ENCODE results near the gene PTF1A.

PTF1A gene

DNA sequence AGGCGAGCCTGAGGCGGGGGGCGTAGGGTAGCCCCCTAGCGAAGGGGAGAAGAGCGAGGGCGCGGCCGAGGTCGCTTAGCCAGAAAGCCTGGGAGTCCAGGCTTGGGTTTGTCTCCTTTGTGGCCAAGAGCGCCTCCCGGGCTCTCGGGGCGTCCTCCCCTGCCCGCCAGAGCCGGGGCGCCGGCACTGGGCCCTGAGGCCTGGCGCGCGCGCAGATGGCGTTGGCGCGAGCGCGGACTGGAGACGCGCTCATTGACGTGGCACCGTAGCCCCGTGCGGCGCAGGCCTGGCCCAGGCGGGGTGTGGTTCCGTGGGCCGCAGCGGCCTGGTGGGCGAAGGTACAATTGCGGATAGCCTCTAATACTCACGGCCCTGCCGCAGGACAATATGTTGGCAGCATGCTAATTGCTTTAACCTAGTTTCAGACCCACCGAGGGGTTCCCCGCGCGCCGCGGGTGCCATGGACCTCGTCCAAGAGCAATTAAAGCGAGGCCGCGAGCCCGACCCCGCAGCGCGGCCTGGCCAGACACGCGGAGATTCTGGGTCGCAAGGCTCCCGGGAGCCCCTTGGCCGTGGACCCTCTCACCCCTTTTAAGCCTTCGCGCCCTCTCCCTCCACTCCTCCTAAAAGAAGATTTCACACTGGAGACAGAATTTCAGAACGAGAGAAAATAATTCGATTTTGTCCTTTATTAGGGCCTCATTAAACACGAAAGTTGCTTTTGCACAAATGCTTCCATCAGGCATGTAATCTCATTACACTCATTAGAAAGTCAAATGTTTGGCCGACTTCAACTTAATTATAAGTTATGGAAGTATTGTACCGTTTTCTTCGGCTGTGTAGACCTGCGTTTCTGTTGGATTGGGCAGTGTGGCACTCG, 3.1 kb downstream of the PTF1A start:
- Mint-ChIP-seq H3K4me3 (peak overlapping the region; percentile 63), H3K36me3 (ENCODE audit: low read depth) (no peaks in the 10 kb centered on the region), H3K9me3 (no peaks in the 10 kb centered on the region), H3K27ac (no peak overlapping the region), H3K4me1 (peaks cover 9% of the 10 kb centered on the region), H3K27me3 (ENCODE audit: low read depth, poor library complexity) (peaks cover 98% of the 10 kb centered on the region)
- DNase-seq, result no peak
- TF ChIP-seq, protein P1, sequence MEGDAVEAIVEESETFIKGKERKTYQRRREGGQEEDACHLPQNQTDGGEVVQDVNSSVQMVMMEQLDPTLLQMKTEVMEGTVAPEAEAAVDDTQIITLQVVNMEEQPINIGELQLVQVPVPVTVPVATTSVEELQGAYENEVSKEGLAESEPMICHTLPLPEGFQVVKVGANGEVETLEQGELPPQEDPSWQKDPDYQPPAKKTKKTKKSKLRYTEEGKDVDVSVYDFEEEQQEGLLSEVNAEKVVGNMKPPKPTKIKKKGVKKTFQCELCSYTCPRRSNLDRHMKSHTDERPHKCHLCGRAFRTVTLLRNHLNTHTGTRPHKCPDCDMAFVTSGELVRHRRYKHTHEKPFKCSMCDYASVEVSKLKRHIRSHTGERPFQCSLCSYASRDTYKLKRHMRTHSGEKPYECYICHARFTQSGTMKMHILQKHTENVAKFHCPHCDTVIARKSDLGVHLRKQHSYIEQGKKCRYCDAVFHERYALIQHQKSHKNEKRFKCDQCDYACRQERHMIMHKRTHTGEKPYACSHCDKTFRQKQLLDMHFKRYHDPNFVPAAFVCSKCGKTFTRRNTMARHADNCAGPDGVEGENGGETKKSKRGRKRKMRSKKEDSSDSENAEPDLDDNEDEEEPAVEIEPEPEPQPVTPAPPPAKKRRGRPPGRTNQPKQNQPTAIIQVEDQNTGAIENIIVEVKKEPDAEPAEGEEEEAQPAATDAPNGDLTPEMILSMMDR (IDR thresholded peaks at IDR 0.05), result no peak

DNA sequence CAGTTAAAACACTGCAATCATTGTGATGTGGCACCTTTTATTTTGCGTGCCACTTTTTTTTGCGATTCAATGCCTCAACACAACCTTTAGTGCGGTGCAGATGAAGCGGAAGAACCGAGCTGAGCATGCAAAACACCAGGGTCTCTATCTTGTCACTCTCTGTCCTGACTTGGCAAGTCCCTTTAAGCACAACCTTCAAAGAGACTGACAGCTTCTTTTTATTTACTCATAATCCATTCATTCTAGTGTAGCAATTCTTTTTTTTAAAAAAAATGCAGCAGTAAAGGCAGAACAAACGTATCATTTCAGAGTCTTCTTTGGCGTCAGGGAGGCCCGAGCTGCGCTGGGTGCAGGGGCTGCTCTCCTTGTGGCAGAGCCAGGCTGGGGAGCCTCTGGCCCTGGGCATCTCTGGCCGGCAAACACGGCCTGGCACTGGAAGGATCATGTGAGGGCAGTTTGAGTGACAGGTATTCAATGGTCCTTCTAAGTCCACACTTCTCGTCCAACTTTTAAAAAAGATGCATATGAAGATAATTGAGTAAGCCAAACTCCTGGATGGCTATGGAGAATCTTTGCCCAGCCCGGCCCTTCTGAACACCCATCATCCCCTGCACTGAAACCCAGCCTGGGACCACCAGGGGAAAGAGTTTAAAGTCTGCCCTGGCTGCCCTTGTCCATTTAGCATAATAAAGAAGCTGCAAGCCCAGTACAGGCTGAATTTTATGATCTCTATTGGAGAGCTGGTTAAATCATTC, 3.9 kb downstream of the PTF1A start:
- Mint-ChIP-seq H3K27me3 (ENCODE audit: low read depth, poor library complexity) (peaks cover 98% of the 10 kb centered on the region), H3K36me3 (ENCODE audit: low read depth) (no peaks in the 10 kb centered on the region), H3K4me3 (no peak overlapping the region)

DNA sequence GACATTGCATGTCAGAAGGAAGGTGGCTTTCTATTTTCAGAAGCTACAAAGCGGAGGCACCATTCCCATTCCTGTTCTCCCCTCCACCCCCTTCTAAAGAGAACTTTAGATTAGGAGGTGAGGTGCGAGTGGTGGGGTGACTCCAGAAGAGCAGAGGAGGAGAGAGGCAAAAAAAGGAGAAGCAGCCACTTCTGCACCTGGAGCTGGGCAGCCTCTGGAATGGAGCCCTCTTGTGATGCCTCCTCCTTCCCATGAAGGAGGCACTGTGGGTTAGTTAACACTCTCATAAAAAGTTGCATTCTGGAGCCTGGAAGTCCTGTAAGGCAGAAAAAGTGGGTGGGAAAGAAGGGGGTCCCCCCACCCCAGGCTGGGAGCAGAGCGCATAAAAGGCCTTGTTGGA, 4.8 kb downstream of the PTF1A start:
- H3K4me3 Mint-ChIP-seq, result no peak overlapping the region
- no peak for DNase-seq
- peaks cover 9% of the 10 kb centered on the region for H3K4me1 Mint-ChIP-seq
- TF ChIP-seq, protein P1 (IDR thresholded peaks at IDR 0.05), result no peak
- peaks cover 98% of the 10 kb centered on the region for H3K27me3 Mint-ChIP-seq (ENCODE audit: low read depth, poor library complexity)
- H3K27ac Mint-ChIP-seq, result no peak overlapping the region
- no peaks in the 10 kb centered on the region for H3K9me3 Mint-ChIP-seq
- H3K36me3 Mint-ChIP-seq (ENCODE audit: low read depth), result no peaks in the 10 kb centered on the region

More for the DNA sequence above, 3.9 kb downstream of the PTF1A start:
- DNase-seq, result no peak
- Mint-ChIP-seq H3K27ac (no peak overlapping the region), H3K4me1 (peaks cover 9% of the 10 kb centered on the region), H3K9me3 (no peaks in the 10 kb centered on the region)
- TF ChIP-seq, protein P1 (IDR thresholded peaks at IDR 0.05), result no peak

DNA sequence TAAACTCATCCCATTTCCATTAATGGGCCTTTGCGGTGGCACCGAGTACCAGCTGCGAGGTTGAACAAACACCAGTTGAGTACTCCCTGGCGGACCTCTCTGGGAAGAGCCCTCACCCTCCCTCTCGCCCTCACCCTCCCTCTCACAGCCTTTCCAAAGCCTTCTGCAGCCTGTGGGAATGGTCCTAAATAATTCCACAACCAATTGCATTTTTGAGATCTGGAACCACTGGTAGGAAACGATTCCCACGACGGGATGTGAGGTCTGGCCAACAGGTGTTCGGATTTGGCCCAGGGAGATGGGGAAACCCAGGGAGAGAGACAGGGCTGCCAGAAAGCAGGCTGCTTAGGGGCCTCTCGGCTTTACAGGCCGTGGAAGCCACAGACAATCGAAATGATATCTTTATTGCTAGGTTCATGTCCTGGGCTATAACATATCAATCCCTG, 5.3 kb downstream of the PTF1A start:
- DNase-seq, result no peak
- TF ChIP-seq, protein P1 (IDR thresholded peaks at IDR 0.05), result no peak
- peaks cover 9% of the 10 kb centered on the region for H3K4me1 Mint-ChIP-seq
- H3K27ac Mint-ChIP-seq, result no peak overlapping the region
- no peaks in the 10 kb centered on the region for H3K9me3 Mint-ChIP-seq
- peaks cover 98% of the 10 kb centered on the region for H3K27me3 Mint-ChIP-seq (ENCODE audit: low read depth, poor library complexity)
- H3K4me3 Mint-ChIP-seq, result no peak overlapping the region
- no peaks in the 10 kb centered on the region for H3K36me3 Mint-ChIP-seq (ENCODE audit: low read depth)

DNA sequence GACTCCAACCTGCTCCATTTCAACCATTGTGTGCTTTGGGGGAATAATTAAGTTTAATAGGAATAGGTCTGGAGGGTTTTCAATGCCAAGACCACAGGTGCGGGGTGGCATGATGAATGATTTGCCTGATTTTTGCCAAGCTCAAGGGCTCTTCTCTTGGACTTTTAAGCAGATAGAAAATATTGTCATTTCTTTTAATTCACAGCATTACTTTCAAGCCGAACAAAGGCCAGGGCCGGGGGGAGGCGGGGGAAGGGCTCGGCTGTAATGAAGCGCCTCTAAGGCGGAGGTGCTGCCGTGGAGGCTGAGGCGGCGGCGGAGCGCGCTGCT, 6.5 kb downstream of the PTF1A start:
- no peaks in the 10 kb centered on the region for H3K9me3 Mint-ChIP-seq

More for the DNA sequence above, 6.5 kb downstream of the PTF1A start:
- Mint-ChIP-seq H3K27ac (no peak overlapping the region), H3K4me1 (peaks cover 7% of the 10 kb centered on the region), H3K4me3 (peak overlapping the region; percentile 54), H3K27me3 (ENCODE audit: low read depth, poor library complexity) (peaks cover 100% of the 10 kb centered on the region), H3K36me3 (ENCODE audit: low read depth) (no peaks in the 10 kb centered on the region)
- no peak for DNase-seq
- TF ChIP-seq, protein P1 (IDR thresholded peaks at IDR 0.05), result no peak
